Neural progenitor cell (in vitro differentiated cells): Measurements from ENCODE around the gene NF1. TPM values are rescaled to one million over a fixed set of nuclear protein-coding genes. Genes with fewer than 3 reads are reported as not detected.
A peak's percentile ranks its signal among the peaks of the same experiment; 100 is the strongest.

ENCODE experiments used
- DNase-seq: peaks from one replicate; pipeline ENCODE4 v3.0.0-alpha.2; 2016; ENCODE audit warnings: low spot score
- H2AFZ ChIP-seq: fragments of 200-600 bp; sonication (generic); replicated peaks from 2 replicates; pipeline ENCODE4 v1.6.1; 2016; ENCODE audit warnings: antibody characterized with exemption
- H3F3A ChIP-seq: fragments of 200-600 bp; sonication (generic); 2 replicates; pipeline ENCODE4 v1.6.1; 2016; ENCODE audit warnings: antibody characterized with exemption, low read depth
- H3K27ac ChIP-seq: fragments of 200-600 bp; sonication (generic); 2 replicates; pipeline ENCODE4 v1.5.1; 2016; ENCODE audit warnings: mild to moderate bottlenecking
- H3K27me3 ChIP-seq: fragments of 200-600 bp; sonication (generic); 2 replicates; pipeline ENCODE4 v1.6.1; 2016; ENCODE audit warnings: mild to moderate bottlenecking, moderate library complexity
- H3K36me3 ChIP-seq: fragments of 200-600 bp; sonication (generic); 2 replicates; pipeline ENCODE4 v1.5.1; 2016
- H3K4me1 ChIP-seq: fragments of 200-600 bp; sonication (generic); 2 replicates; pipeline ENCODE4 v1.6.1; 2016; ENCODE audit warnings: mixed run types
- H3K4me2 ChIP-seq: fragments of 200-600 bp; sonication (generic); 2 replicates; pipeline ENCODE4 v1.6.1; 2016
- H3K4me3 ChIP-seq: fragments of 200-600 bp; sonication (generic); 2 replicates; pipeline ENCODE4 v1.5.1; 2016
- H3K79me2 ChIP-seq: fragments of 200-600 bp; sonication (generic); 2 replicates; pipeline ENCODE4 v1.6.1; 2016; ENCODE audit warnings: low read depth
- H3K9ac ChIP-seq: fragments of 200-600 bp; sonication (generic); 2 replicates; pipeline ENCODE4 v1.6.1; 2016
- H3K9me3 ChIP-seq: fragments of 200-600 bp; sonication (generic); 2 replicates; pipeline ENCODE4 v1.5.1; 2016; ENCODE audit warnings: low read depth
- H4K20me1 ChIP-seq: fragments of 200-600 bp; sonication (generic); 2 replicates; pipeline ENCODE4 v1.6.1; 2016; ENCODE audit warnings: low read depth
- H3K27ac Mint-ChIP-seq: 3 replicates; pipeline ENCODE4 v1.8.0; 2021; ENCODE audit warnings: mixed read lengths
- H3K27me3 Mint-ChIP-seq: 2 replicates; pipeline ENCODE4 v1.8.0; 2022; ENCODE audit warnings: low read depth, mild to moderate bottlenecking, inconsistent platforms, moderate library complexity, mixed read lengths; ENCODE audit not compliant: insufficient read depth
- H3K36me3 Mint-ChIP-seq: 3 replicates; pipeline ENCODE4 v1.8.0; 2021; ENCODE audit warnings: mixed read lengths
- H3K4me1 Mint-ChIP-seq: 3 replicates; pipeline ENCODE4 v1.8.0; 2021; ENCODE audit warnings: mixed read lengths
- H3K4me3 Mint-ChIP-seq: 3 replicates; pipeline ENCODE4 v1.8.0; 2021; ENCODE audit warnings: mild to moderate bottlenecking, moderate library complexity, mixed read lengths
- H3K9me3 Mint-ChIP-seq: 3 replicates; pipeline ENCODE4 v1.8.0; 2020; ENCODE audit warnings: mixed read lengths
- EZH2 ChIP-seq: fragments of 200-600 bp; sonication (generic); IDR thresholded peaks from 2 replicates; pipeline ENCODE4 v1.6.1; 2017; ENCODE audit warnings: antibody characterized with exemption, mild to moderate bottlenecking, moderate library complexity
- EZH2phosphoT487 ChIP-seq: fragments of 200-600 bp; sonication (generic); IDR thresholded peaks from 2 replicates; pipeline ENCODE4 v1.6.1; 2017; ENCODE audit warnings: antibody characterized with exemption
- total RNA-seq: library from RNA; depleted of rRNA; stranded (reverse); fragments of >200 nt; gene quantifications from 2 replicates; pipeline ENCODE4 v1.2.3, GENCODE V29; 2015; ENCODE audit warnings: low replicate concordance
- TF ChIP-seq, protein P1 (sequence below): fragments of 200-600 bp; sonication (generic); IDR thresholded peaks from 2 replicates; pipeline ENCODE4 v1.5.1; 2017; ENCODE audit warnings: antibody characterized with exemption, mild to moderate bottlenecking

The NF1 gene
- total RNA-seq, 1 donor from 2014 or later = 54.8 TPM

DNA sequence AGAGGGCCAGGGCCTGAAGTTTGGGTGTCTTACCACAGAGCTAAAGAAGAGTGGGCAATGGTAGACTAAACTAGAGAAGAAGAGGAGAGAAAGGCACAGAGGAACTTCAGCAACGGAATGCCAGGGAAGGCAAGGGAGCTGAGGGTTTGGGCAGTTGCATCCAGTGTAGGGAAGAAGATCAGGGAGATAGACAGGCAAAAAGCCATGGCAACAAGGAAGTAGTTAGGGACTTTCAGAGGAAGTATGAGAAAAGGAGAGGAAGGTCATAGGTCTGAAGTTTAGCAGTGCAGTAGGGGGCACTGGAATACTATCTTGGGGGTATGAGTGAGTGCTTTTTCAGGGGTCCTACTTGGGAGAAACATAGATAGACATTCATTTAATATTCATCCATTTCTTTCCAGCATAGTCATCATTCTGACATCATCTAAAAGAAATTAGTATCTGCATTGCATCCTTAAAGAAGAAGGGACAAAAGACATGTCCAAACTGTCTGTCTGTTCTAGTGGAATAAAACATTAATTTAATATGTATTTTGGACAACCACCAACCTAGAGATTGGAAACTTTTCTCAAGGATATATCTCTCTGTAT, 2.2 kb upstream of the NF1 start:
- H3K4me3 ChIP-seq = no peak overlapping the region
- peaks cover 18% of the 10 kb centered on the region for H3K4me1 ChIP-seq
- H3K9me3 ChIP-seq = no peaks in the 10 kb centered on the region
- TF ChIP-seq, protein P1, sequence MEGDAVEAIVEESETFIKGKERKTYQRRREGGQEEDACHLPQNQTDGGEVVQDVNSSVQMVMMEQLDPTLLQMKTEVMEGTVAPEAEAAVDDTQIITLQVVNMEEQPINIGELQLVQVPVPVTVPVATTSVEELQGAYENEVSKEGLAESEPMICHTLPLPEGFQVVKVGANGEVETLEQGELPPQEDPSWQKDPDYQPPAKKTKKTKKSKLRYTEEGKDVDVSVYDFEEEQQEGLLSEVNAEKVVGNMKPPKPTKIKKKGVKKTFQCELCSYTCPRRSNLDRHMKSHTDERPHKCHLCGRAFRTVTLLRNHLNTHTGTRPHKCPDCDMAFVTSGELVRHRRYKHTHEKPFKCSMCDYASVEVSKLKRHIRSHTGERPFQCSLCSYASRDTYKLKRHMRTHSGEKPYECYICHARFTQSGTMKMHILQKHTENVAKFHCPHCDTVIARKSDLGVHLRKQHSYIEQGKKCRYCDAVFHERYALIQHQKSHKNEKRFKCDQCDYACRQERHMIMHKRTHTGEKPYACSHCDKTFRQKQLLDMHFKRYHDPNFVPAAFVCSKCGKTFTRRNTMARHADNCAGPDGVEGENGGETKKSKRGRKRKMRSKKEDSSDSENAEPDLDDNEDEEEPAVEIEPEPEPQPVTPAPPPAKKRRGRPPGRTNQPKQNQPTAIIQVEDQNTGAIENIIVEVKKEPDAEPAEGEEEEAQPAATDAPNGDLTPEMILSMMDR = no peak
- TF ChIP-seq EZH2phosphoT487 (no peak), EZH2 (no peak)
- no peaks in the 10 kb centered on the region for H4K20me1 ChIP-seq
- peaks cover 23% of the 10 kb centered on the region for H3K79me2 ChIP-seq
- no peaks in the 10 kb centered on the region for H3K27me3 ChIP-seq
- Mint-ChIP-seq H3K4me3 (no peak overlapping the region), H3K36me3 (peaks cover 8% of the 10 kb centered on the region), H3K9me3 (no peaks in the 10 kb centered on the region), H3K27me3 (no peaks in the 10 kb centered on the region), H3K27ac (no peak overlapping the region), H3K4me1 (peaks cover 16% of the 10 kb centered on the region)
- H3K27ac ChIP-seq = no peak overlapping the region
- H3K4me2 ChIP-seq = no peak overlapping the region
- H2AFZ ChIP-seq = no peak overlapping the region
- peaks cover 31% of the 10 kb centered on the region for H3F3A ChIP-seq
- no peak overlapping the region for H3K9ac ChIP-seq
- no peaks in the 10 kb centered on the region for H3K36me3 ChIP-seq
- no peak for DNase-seq

GRCh38 chr17:31093866-31094599, 744 bp upstream of the NF1 start:
- peak overlapping the region; percentile 13 for H2AFZ ChIP-seq
- Mint-ChIP-seq H3K36me3 (peaks cover 8% of the 10 kb centered on the region), H3K27ac (no peak overlapping the region)

DNA sequence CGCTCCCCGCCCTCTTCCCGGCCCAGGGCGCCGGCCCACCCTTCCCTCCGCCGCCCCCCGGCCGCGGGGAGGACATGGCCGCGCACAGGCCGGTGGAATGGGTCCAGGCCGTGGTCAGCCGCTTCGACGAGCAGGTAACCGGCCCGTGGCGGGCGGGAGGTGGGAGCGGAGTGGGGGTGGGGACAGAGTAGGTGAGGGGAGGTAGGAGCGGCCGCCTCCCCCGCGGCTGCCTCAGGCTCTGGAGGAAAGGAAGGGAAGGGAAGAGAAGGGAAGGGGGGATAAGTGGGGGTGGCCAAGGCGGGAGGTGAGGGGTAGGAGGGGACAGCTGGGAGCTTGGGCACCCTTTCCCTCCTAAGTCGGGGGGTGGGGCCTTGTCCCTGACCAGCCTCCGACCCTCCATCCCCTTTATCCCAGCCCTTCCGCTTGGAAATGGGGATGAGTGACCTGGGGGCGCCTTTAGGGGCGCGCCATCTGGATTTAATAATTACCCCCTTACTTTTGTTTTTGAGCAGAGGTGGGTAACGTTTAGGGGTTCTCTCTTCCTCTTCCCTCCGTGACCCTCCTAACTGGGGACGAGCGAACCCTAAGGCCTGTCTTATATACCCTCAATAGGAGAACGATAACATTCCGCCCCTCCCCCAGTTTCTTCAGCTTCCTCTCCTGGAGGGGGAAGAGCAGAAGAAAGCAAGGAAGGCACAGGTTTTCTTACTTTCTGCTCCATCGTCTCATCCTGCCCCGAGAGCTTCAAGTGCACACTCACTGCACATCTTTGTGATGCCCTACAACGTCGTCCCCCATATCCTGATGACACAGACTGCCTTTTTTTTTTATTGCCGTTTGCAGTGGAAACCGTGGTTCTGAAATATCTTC, 694 bp downstream of the NF1 start:
- peaks cover 52% of the 10 kb centered on the region for H3K79me2 ChIP-seq
- H3K9me3 Mint-ChIP-seq = no peaks in the 10 kb centered on the region
- no peaks in the 10 kb centered on the region for H3K27me3 ChIP-seq
- peak; percentile 93 for DNase-seq
- peaks cover 17% of the 10 kb centered on the region for H3K4me1 ChIP-seq
- peak overlapping the region; percentile 92 for H3K27ac Mint-ChIP-seq
- no peaks in the 10 kb centered on the region for H3K9me3 ChIP-seq
- no peaks in the 10 kb centered on the region for H3K36me3 ChIP-seq
- H3K27me3 Mint-ChIP-seq = peaks cover 2% of the 10 kb centered on the region
- peak overlapping the region; percentile 81 for H3K9ac ChIP-seq
- peak overlapping the region; percentile 95 for H3K27ac ChIP-seq
- peak overlapping the region; percentile 81 for H3K4me3 ChIP-seq
- H3K4me3 Mint-ChIP-seq = peak overlapping the region; percentile 99
- peaks cover under 1% of the 10 kb centered on the region for H4K20me1 ChIP-seq
- peaks cover 47% of the 10 kb centered on the region for H3F3A ChIP-seq
- H3K4me1 Mint-ChIP-seq = peaks cover 18% of the 10 kb centered on the region
- peak overlapping the region; percentile 64 for H2AFZ ChIP-seq
- peaks cover 10% of the 10 kb centered on the region for H3K36me3 Mint-ChIP-seq
- no peak for TF ChIP-seq EZH2phosphoT487
- TF ChIP-seq, protein P1 = peak; percentile 22
- H3K4me2 ChIP-seq = peak overlapping the region; percentile 97

More at GRCh38 chr17:31093866-31094599, 744 bp upstream of the NF1 start:
- DNase-seq = no peak
- H4K20me1 ChIP-seq = no peaks in the 10 kb centered on the region
- peaks cover 33% of the 10 kb centered on the region for H3F3A ChIP-seq
- H3K4me2 ChIP-seq = peak overlapping the region; percentile 97
- no peaks in the 10 kb centered on the region for H3K27me3 ChIP-seq
- H3K36me3 ChIP-seq = no peaks in the 10 kb centered on the region
- peak overlapping the region; percentile 81 for H3K4me3 ChIP-seq
- H3K9me3 ChIP-seq = no peaks in the 10 kb centered on the region
- H3K9me3 Mint-ChIP-seq = no peaks in the 10 kb centered on the region
- H3K4me1 ChIP-seq = peaks cover 17% of the 10 kb centered on the region
- peaks cover 2% of the 10 kb centered on the region for H3K27me3 Mint-ChIP-seq
- peaks cover 14% of the 10 kb centered on the region for H3K4me1 Mint-ChIP-seq
- peaks cover 37% of the 10 kb centered on the region for H3K79me2 ChIP-seq
- peak overlapping the region; percentile 99 for H3K4me3 Mint-ChIP-seq
- peak overlapping the region; percentile 95 for H3K27ac ChIP-seq
- no peak overlapping the region for H3K9ac ChIP-seq
- no peak for TF ChIP-seq EZH2
